Neural progenitor cell (in vitro differentiated cells): Measurements from ENCODE around the gene IL17C.

Experiments used
- EZH2 ChIP-seq: fragments of 200-600 bp; sonication (generic); IDR thresholded peaks from 2 replicates; pipeline ENCODE4 v1.6.1; 2017; ENCODE audit warnings: antibody characterized with exemption, mild to moderate bottlenecking, moderate library complexity
- EZH2phosphoT487 ChIP-seq: fragments of 200-600 bp; sonication (generic); IDR thresholded peaks from 2 replicates; pipeline ENCODE4 v1.6.1; 2017; ENCODE audit warnings: antibody characterized with exemption
- TF ChIP-seq, protein P1 (sequence below): fragments of 200-600 bp; sonication (generic); IDR thresholded peaks from 2 replicates; pipeline ENCODE4 v1.5.1; 2017; ENCODE audit warnings: antibody characterized with exemption, mild to moderate bottlenecking

DNA sequence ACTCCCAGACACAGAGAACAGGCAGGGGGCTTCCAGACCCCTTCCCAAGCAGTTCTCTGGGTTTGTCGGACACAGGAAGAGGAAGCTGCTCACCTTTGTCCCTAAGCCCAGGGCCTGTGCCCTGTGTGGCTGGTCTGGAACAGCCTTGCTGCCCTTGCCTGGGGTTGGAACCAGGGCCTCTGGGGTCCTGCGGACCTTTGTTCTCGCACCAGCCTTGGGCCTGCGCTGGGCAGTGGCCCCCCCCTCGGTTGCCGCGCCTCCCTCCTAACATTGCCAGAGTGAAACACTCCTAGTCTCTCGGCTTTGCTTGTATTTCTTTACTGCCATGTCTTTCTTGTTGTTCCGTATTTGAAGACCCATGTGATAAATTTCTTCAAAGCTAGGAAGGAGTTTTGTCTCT is 8.5 kb upstream of the IL17C start:
- TF ChIP-seq, protein P1, sequence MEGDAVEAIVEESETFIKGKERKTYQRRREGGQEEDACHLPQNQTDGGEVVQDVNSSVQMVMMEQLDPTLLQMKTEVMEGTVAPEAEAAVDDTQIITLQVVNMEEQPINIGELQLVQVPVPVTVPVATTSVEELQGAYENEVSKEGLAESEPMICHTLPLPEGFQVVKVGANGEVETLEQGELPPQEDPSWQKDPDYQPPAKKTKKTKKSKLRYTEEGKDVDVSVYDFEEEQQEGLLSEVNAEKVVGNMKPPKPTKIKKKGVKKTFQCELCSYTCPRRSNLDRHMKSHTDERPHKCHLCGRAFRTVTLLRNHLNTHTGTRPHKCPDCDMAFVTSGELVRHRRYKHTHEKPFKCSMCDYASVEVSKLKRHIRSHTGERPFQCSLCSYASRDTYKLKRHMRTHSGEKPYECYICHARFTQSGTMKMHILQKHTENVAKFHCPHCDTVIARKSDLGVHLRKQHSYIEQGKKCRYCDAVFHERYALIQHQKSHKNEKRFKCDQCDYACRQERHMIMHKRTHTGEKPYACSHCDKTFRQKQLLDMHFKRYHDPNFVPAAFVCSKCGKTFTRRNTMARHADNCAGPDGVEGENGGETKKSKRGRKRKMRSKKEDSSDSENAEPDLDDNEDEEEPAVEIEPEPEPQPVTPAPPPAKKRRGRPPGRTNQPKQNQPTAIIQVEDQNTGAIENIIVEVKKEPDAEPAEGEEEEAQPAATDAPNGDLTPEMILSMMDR = no peak
- TF ChIP-seq EZH2phosphoT487 (no peak), EZH2 (no peak)
